Muscle layer of colon (tissue), 2 donors: ENCODE data around the gene SLC25A26.
"Not testable (repeated sequence)": the region's sequence is repeated elsewhere in the genome, so short reads cannot be mapped to it uniquely, and the experiment has no call there.

Experiments used
- H3K27ac ChIP-seq: one replicate; pipeline ENCODE4 v1.7.0; 2013; ENCODE audit warnings: low read depth, mild to moderate bottlenecking, low read length, moderate library complexity
- H3K27me3 ChIP-seq, 2 donors: one replicate each; pipeline ENCODE4 v1.7.0; 2013; ENCODE audit warnings: low read length in 2 of 2, mild to moderate bottlenecking in 2 of 2; ENCODE audit not compliant: insufficient read depth in 2 of 2, control insufficient read depth in 1 of 2
- H3K36me3 ChIP-seq: one replicate; pipeline ENCODE4 v1.7.0; 2013; ENCODE audit warnings: mild to moderate bottlenecking, low read length; ENCODE audit not compliant: insufficient read depth
- H3K4me1 ChIP-seq: one replicate; pipeline ENCODE4 v1.7.0; 2013; ENCODE audit warnings: mild to moderate bottlenecking, low read length; ENCODE audit not compliant: insufficient read depth
- H3K4me3 ChIP-seq, 2 donors: one replicate each; pipeline ENCODE4 v1.7.0; 2013; ENCODE audit warnings: low read length in 2 of 2, low read depth in 1 of 2, mild to moderate bottlenecking in 1 of 2, moderate library complexity in 1 of 2
- H3K9ac ChIP-seq: one replicate; pipeline ENCODE4 v1.7.0; 2013; ENCODE audit warnings: low read length
- H3K9me3 ChIP-seq: one replicate; pipeline ENCODE4 v1.7.0; 2013; ENCODE audit warnings: mild to moderate bottlenecking, low read length
- donor health status: abdominal sarcoma.
- donor health status: Adenocarcinoma of cecum.

SLC25A26 gene

GRCh38 chr3:66199089-66199473, 21.7 kb upstream of the SLC25A26 start:
- Histone ChIP-seq H3K9me3 (no peaks in the 10 kb centered on the region), H3K4me3 (no peak overlapping the region), H3K4me1 (no peaks in the 10 kb centered on the region), H3K27ac (no peak overlapping the region), H3K9ac (no peak overlapping the region), H3K36me3 (no peaks in the 10 kb centered on the region), H3K27me3 (no peaks in the 10 kb centered on the region)

DNA sequence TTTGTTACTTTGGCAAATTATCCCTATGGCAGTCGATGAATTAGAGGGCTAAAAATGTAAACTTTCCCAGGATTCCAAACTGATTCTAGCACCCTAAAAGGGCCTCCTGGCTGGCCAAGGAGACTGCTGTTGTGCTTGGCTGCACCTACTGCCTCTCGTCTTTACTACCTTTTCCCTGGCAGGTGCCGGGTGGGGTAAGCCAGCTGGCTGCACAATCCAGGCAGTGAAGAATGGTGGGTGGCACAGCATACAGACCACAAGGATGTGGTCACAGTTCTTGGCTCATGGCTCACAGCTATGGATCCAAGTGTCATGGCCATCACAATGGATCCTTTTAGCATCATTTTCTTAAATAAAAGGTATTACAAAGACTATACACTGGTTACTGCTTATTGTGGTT, 20.7 kb upstream of the SLC25A26 start:
- no peak overlapping the region for H3K4me3 ChIP-seq
- no peaks in the 10 kb centered on the region for H3K9me3 ChIP-seq
- H3K4me1 ChIP-seq = no peaks in the 10 kb centered on the region
- H3K9ac ChIP-seq = no peak overlapping the region
- no peak overlapping the region for H3K27ac ChIP-seq
- no peaks in the 10 kb centered on the region for H3K36me3 ChIP-seq
- H3K27me3 ChIP-seq = no peaks in the 10 kb centered on the region

- no peak overlapping the region for H3K9ac ChIP-seq
- H3K27ac ChIP-seq = no peak overlapping the region
- H3K27me3 ChIP-seq = no peaks in the 10 kb centered on the region
- no peaks in the 10 kb centered on the region for H3K4me1 ChIP-seq
- no peak overlapping the region for H3K4me3 ChIP-seq
- no peaks in the 10 kb centered on the region for H3K9me3 ChIP-seq
- H3K36me3 ChIP-seq = no peaks in the 10 kb centered on the region
Observed at GRCh38 chr3:66200786-66201185, 20.0 kb upstream of the SLC25A26 start.

- H3K27ac ChIP-seq = no peak overlapping the region
- no peaks in the 10 kb centered on the region for H3K36me3 ChIP-seq
- no peak overlapping the region for H3K4me3 ChIP-seq
- no peaks in the 10 kb centered on the region for H3K4me1 ChIP-seq
- no peaks in the 10 kb centered on the region for H3K27me3 ChIP-seq
- H3K9ac ChIP-seq = no peak overlapping the region
- H3K9me3 ChIP-seq = no peaks in the 10 kb centered on the region
Observed at GRCh38 chr3:66203275-66203674, 17.5 kb upstream of the SLC25A26 start.

GRCh38 chr3:66206806-66207205, 14.0 kb upstream of the SLC25A26 start:
- H3K4me3 ChIP-seq = no peak overlapping the region
- no peaks in the 10 kb centered on the region for H3K4me1 ChIP-seq
- H3K9me3 ChIP-seq = no peaks in the 10 kb centered on the region
- no peaks in the 10 kb centered on the region for H3K27me3 ChIP-seq
- no peak overlapping the region for H3K27ac ChIP-seq
- no peaks in the 10 kb centered on the region for H3K36me3 ChIP-seq
- no peak overlapping the region for H3K9ac ChIP-seq

DNA sequence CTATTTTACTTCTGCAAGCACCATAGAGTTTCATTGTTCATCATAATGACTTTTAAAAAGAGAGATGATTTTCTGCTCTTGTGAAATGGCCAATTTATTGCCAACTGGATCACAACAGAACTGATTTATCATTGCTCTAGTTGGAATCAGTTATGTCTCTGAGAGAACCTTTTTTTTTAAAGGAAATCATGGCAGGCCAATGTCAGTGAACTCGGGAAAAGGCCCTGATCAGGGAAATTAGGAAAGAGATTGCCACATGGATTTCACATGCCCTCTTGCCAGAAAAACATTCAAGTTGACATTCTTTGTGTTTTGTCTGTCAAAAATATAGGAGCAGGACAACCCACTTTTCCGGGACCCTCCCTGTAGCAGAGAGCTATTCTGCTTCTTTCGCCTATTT, 12.6 kb upstream of the SLC25A26 start:
- Histone ChIP-seq H3K27me3 (no peaks in the 10 kb centered on the region), H3K4me1 (no peaks in the 10 kb centered on the region), H3K36me3 (no peaks in the 10 kb centered on the region), H3K9me3 (no peaks in the 10 kb centered on the region), H3K9ac (no peak overlapping the region), H3K4me3 (no peak overlapping the region), H3K27ac (no peak overlapping the region)

- Histone ChIP-seq H3K36me3 (no peaks in the 10 kb centered on the region), H3K4me1 (no peaks in the 10 kb centered on the region), H3K27me3 (no peaks in the 10 kb centered on the region), H3K4me3 (no peak overlapping the region), H3K9ac (no peak overlapping the region), H3K27ac (no peak overlapping the region), H3K9me3 (no peaks in the 10 kb centered on the region)
Observed at GRCh38 chr3:66210687-66211295, 10.0 kb upstream of the SLC25A26 start.

DNA sequence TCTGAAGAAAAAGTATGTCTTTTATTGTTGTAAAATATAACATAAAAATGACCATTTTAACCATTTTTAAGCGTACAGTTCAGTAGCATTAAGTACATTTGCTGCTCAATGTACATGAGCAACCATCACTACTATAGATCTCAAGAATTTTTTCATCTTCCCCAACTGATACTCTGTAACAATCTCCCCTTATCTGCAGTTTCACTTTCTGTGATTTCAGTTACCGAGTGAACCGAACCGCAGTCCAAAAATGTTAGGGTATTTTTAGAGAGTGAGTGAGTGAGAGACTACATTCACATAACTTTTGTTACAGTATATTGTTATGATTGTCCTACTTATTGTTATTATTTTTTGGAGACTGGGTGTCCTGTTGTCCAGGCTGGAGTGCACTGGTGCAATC, 9.0 kb upstream of the SLC25A26 start:
- H3K9me3 ChIP-seq = no peaks in the 10 kb centered on the region
- H3K27ac ChIP-seq = no peak overlapping the region
- H3K4me3 ChIP-seq = no peak overlapping the region
- no peaks in the 10 kb centered on the region for H3K4me1 ChIP-seq
- no peaks in the 10 kb centered on the region for H3K27me3 ChIP-seq
- no peaks in the 10 kb centered on the region for H3K36me3 ChIP-seq
- no peak overlapping the region for H3K9ac ChIP-seq

GRCh38 chr3:66215106-66215505, 5.7 kb upstream of the SLC25A26 start:
- no peak overlapping the region for H3K4me3 ChIP-seq
- H3K27ac ChIP-seq = no peak overlapping the region
- H3K4me1 ChIP-seq = peaks cover 4% of the 10 kb centered on the region
- H3K27me3 ChIP-seq = no peaks in the 10 kb centered on the region
- no peaks in the 10 kb centered on the region for H3K9me3 ChIP-seq
- no peaks in the 10 kb centered on the region for H3K36me3 ChIP-seq
- H3K9ac ChIP-seq = no peak overlapping the region

- Histone ChIP-seq H3K9me3 (no peaks in the 10 kb centered on the region), H3K27me3 (no peaks in the 10 kb centered on the region), H3K4me3 (peak overlapping the region; percentile 45 to 87), H3K36me3 (no peaks in the 10 kb centered on the region), H3K27ac (peak overlapping the region; percentile 12), H3K4me1 (peaks cover 6% of the 10 kb centered on the region), H3K9ac (no peak overlapping the region)
Observed at GRCh38 chr3:66220066-66220465, 735 bp upstream of the SLC25A26 start.

DNA sequence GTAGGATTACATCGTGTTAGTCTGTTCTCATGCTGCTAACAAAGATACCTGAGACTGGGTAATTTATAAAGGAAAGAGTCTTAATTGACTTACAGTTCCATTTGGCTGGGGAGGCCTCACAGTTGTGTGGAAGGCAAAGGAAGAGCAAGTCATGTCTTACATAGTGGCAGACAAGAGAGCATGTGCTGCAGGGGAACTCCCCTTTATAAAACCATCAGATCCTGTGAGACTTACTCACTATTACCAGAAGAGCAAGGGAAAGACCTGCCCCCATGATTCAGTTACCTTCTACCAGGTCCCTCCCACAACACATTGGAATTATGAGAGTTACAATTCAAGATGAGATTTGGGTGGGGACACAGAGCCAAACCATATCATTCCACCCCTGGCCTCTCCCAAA, 3.4 kb downstream of the SLC25A26 start:
- no peak overlapping the region for H3K4me3 ChIP-seq
- H3K4me1 ChIP-seq = peaks cover 6% of the 10 kb centered on the region
- no peaks in the 10 kb centered on the region for H3K27me3 ChIP-seq
- no peak overlapping the region for H3K9ac ChIP-seq
- H3K9me3 ChIP-seq = no peaks in the 10 kb centered on the region
- no peaks in the 10 kb centered on the region for H3K36me3 ChIP-seq
- no peak overlapping the region for H3K27ac ChIP-seq

GRCh38 chr3:66226093-66226492, 5.3 kb downstream of the SLC25A26 start:
- not testable (repeated sequence) for H3K27me3 ChIP-seq, H3K9ac ChIP-seq, H3K9me3 ChIP-seq, H3K36me3 ChIP-seq, H3K4me3 ChIP-seq, H3K27ac ChIP-seq, H3K4me1 ChIP-seq
